GM21786 (cell line): ENCODE data around the gene EMCN.
"Not testable (repeated sequence)": the region's sequence is repeated elsewhere in the genome, so short reads cannot be mapped to it uniquely, and the experiment has no call there.

Source experiments
- ATAC-seq: cut with Tn5 transposase; IDR thresholded peaks from one replicate; pipeline ENCODE4 v1.9.1; 2021; ENCODE audit not compliant: unreplicated experiment

EMCN gene

GRCh38 chr4:100391086-100391485 lies 126.7 kb downstream of the EMCN start:
- ATAC-seq: no peak

- no peak for ATAC-seq
These were observed 131.6 kb downstream of the EMCN start for GRCh38 chr4:100386270-100386669.

- ATAC-seq: not testable (repeated sequence)
These were observed 137.4 kb downstream of the EMCN start for GRCh38 chr4:100380401-100380800.

DNA sequence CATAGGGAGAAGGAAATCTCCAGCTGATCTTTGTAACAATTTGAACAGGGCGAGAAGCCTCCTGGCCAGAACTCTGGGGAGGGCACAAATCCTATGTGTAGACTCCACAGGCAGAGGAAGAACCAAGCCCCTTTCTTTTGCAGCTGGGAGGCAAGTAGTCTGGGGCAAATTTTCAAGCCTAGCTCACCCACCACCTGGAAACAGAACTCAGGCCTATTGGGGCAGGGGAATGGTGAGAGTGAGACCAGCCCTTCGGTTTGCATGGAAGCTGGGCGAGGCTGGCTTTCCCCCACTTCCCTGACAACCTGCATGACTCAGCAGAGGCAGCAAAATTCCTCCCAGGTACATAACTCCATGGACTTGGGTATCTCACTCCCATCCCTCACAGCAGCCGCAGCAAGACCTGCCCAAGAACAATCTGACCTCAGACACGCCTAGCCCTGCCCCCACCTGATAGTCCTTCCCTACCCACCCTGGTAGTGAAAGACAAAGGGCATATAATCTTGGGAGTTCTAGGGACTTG lies 138.2 kb downstream of the EMCN start:
- ATAC-seq: no peak

DNA sequence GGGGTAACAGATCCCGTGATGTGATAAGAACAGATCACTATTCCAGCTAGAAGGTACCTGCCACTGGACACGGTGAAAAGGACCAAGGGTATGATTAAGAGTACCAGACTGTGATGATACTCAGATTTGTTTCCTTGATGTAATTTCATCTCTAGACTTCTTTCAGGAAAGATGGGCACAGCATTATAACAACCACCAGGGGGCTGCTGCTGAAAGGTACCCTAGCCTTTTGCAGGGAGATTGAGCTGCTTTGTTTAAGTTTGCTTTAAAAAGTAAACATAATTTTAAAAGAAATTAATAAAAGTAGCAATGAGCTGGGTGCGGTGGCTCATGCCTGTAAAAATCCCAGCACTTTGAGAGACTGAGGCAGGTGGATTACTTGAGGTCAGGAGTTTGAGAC lies 145.4 kb downstream of the EMCN start:
- ATAC-seq: no peak

DNA sequence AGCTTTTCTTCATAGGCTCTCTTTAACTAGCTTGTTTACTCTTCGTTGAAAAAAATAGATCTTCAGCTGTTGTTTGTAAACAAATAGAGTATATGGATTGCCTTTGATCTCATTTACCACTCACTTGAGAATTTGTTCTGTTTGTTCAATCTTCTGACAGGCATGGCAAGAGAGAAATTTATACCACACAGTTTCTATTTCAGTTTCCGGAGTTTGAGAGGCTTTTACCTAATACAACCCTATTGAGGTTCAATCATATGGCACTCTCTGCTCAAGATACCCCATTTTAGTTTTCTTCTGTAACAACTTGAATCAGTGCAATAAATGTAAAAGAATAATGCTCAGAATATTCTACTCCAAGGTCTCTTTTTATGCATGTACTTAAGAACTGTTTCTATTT lies 148.0 kb downstream of the EMCN start:
- no peak for ATAC-seq

- ATAC-seq: no peak
These were observed 150.4 kb downstream of the EMCN start for GRCh38 chr4:100367451-100367850.

DNA sequence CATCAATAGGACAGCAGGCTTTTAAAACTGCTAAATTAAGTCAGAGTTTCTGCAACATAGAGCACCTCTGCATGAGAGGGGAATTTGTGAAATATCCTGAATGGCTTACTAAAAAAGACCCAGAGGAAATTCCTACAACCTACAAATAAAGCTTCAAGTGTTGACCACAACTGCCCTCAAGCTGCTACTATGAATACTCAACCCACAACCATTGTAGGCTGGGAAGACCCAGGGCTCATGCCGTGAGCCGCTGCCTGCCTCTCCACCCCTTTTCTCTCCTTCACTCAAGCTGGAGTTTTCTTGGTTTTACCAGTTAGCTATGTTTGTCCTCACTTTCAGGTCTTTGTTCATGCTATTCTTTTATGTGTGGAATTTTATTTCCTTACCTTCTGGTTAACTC lies 151.6 kb downstream of the EMCN start:
- ATAC-seq: no peak

DNA sequence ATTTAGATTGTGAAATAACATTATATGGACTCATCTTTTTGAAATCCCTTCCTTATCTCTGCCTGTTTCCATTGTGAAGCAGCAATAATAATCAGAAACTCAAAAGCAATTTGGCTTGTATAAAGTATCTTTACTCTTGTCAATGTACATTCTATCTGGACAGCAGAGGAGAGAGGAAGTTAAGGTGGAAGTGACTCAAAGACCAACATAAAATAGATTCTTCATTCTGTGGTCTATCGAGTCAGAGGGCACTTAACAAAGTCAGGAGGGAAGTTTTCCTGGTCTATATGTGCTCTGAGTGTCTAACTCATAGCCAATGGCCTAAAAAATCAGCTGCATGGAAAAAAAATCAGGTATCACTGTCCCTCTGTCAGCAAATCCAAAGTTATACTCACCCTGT lies 155.5 kb downstream of the EMCN start:
- ATAC-seq: no peak

- no peak for ATAC-seq
These were observed 156.5 kb downstream of the EMCN start for GRCh38 chr4:100361336-100361735.

- no peak for ATAC-seq
These were observed 157.6 kb downstream of the EMCN start for GRCh38 chr4:100360211-100360610.

DNA sequence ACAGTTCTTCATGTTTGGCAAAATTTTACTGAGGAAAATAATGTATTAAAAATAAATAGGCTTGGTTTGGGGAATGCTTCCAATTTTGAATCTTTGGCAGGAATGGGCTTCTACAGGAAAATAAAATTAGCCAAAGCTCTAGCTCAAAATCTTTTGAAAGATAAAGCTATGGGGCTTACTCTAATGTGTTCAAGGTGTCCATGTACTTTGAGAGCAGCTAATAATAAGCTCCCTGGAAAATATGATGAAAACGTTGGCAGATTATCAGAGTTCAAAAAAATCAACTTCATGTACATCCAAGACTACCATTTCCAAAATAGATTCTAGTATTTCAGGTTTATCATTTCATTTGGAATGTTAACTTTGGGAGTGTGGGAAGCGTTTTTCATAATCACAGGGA lies 158.4 kb downstream of the EMCN start:
- no peak for ATAC-seq

DNA sequence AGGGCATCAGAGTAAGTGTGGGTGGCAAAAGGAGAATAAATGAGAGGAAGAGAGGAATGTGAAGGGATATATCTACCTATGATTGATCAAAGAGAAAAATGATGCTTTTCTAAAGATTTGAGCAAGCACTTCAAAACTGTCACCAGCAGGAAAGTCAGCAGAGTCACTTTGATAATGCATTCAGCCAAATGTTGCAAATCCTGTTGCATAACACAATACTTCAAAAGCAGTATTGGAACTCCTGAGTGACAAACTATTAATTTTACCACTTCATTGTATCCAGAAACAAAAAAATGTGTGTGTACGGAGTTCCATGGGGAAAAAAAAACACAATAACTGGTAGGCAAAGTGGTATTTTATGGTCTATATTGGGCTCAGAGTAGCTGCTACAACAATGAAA lies 160.3 kb downstream of the EMCN start:
- ATAC-seq: no peak

- no peak for ATAC-seq
These were observed 161.7 kb downstream of the EMCN start for GRCh38 chr4:100356172-100356571.

DNA sequence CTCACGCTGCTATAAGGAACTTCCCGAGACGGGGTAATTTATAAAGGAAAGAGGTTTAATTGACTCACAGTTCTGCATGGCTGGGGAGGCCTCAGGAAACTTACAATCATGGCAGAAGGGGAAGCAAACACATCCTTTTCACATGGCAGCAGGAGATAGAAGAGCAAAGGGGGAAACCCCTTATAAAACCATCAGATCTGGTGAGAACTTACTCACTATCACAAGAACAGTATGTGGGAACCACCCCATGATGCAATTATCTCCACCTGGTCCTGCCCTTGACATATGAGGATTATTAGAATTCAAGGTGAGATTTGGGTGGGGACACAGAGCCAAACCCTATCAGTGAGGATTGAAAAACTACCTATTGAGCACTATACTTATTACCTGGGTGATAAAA lies 165.5 kb downstream of the EMCN start:
- not testable (repeated sequence) for ATAC-seq

GRCh38 chr4:100348473-100348872 lies 169.3 kb downstream of the EMCN start:
- ATAC-seq: no peak

DNA sequence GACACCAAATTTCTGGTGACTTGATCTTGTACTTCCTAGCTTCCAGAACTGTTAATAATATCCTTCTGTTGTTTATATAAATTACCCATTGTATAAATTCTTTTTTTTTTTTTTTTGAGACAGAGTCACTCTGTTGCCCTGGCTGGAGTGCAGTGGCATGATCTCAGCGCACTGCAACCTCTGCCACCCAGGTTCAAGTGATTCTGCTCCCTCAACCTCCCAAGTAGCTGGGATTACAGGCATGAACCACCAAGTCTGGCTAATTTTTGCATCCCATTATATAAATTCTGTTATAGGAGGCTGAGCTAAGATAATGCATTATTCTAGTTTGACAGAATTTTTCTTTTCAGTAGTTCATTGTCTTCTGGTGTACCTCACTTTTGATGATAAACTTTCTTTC lies 170.6 kb downstream of the EMCN start:
- no peak for ATAC-seq

DNA sequence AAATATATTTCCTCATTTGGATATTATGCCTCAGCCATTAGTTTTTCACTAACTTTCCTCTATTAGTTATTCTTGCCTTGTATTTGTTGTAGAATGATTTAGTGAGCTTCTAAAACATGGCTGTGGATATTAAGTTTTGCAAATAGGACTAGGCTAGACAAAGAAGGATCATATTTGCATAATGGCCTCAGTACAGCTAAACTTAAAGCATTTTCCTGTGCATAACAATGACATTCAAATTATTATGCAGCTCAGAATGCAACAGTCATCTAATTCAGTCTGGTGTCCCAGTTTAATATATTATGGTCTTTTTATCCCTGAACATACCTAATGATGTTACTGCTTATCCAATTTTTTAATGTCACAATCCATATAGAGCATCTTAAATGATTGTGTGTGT lies 172.2 kb downstream of the EMCN start:
- ATAC-seq: no peak
